ENCODE results near the gene DIDO1.

The DIDO1 gene

DNA sequence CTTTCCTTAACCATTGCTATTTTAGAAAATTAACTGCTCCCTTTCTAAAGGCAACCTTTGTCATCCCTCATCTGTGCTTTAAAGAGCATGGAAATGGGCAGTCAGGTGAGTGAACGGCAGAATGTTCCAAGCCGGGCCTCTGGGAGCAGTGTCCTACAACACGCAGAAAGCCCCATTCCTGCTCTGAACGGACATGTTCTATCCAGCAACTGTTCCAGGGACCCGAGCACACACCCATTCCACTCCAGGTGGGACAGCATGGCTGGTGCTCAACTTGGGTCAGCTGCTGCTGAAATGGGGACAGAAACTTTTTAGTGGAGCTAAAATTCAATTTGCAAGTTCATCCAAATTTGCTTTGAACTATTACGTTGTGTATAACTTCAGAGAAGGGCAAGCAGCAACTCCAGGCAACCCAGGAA lies 26.7 kb downstream of the DIDO1 start:
- Histone ChIP-seq H3K36me3 (ENCODE audit: control insufficient read depth, insufficient read depth, low read length) (no peaks in the 10 kb centered on the region), H2AFZ (no peak overlapping the region), H3K79me2 (no peaks in the 10 kb centered on the region), H3K9me3 (ENCODE audit: control insufficient read depth, low read length) (no peaks in the 10 kb centered on the region), H3K4me3 (ENCODE audit: low read depth, low read length) (no peak overlapping the region), H3K27ac (no peak overlapping the region), H3K4me1 (peaks cover 3% of the 10 kb centered on the region), H3K9ac (no peak overlapping the region), H3K4me2 (ENCODE audit: low read length) (no peak overlapping the region), H3K27me3 (ENCODE audit: control insufficient read depth, insufficient read depth, low read length) (no peaks in the 10 kb centered on the region)
- TF ChIP-seq, protein P1, sequence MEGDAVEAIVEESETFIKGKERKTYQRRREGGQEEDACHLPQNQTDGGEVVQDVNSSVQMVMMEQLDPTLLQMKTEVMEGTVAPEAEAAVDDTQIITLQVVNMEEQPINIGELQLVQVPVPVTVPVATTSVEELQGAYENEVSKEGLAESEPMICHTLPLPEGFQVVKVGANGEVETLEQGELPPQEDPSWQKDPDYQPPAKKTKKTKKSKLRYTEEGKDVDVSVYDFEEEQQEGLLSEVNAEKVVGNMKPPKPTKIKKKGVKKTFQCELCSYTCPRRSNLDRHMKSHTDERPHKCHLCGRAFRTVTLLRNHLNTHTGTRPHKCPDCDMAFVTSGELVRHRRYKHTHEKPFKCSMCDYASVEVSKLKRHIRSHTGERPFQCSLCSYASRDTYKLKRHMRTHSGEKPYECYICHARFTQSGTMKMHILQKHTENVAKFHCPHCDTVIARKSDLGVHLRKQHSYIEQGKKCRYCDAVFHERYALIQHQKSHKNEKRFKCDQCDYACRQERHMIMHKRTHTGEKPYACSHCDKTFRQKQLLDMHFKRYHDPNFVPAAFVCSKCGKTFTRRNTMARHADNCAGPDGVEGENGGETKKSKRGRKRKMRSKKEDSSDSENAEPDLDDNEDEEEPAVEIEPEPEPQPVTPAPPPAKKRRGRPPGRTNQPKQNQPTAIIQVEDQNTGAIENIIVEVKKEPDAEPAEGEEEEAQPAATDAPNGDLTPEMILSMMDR (IDR thresholded peaks at IDR 0.05) = no peak

DNA sequence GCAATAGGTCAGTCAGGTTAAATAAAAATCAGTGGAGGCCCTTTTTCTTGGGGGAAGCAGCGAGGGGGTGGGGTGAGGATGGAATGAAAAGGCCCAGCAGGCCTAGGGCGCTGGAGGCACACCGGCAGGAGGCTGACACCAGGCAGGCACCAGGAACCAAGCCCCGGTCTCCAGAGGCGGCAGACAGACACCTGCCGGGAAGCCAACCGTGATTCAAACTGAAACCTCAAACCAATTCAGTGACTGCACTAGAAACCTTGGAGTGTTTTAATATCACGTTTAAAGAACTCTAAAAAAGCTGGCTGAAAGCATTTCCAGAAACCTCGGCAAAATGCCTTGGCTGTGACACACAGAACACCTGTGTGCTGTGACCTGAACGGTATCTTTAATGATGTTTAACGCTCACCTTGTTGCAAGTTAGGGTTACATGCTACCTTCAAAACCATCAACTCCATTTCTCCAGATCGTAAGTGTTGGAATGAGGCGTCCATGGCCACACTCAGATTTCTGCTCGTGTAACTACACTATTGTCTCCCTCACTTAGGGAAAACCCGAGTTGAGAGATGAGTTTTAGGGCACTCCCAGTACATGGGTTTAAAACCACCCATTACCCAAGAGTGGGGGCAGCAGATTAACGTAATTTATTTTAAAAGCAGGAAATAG lies 27.2 kb downstream of the DIDO1 start:
- Histone ChIP-seq H3K36me3 (ENCODE audit: control insufficient read depth, insufficient read depth, low read length) (no peaks in the 10 kb centered on the region), H3K79me2 (no peaks in the 10 kb centered on the region), H3K27me3 (ENCODE audit: control insufficient read depth, insufficient read depth, low read length) (no peaks in the 10 kb centered on the region), H3K4me2 (ENCODE audit: low read length) (no peak overlapping the region), H3K4me3 (ENCODE audit: low read depth, low read length) (no peak overlapping the region), H3K4me1 (peaks cover 3% of the 10 kb centered on the region), H3K27ac (no peak overlapping the region), H3K9me3 (ENCODE audit: control insufficient read depth, low read length) (no peaks in the 10 kb centered on the region), H3K9ac (no peak overlapping the region), H2AFZ (no peak overlapping the region)
- TF ChIP-seq, protein P1 (IDR thresholded peaks at IDR 0.05) = no peak

DNA sequence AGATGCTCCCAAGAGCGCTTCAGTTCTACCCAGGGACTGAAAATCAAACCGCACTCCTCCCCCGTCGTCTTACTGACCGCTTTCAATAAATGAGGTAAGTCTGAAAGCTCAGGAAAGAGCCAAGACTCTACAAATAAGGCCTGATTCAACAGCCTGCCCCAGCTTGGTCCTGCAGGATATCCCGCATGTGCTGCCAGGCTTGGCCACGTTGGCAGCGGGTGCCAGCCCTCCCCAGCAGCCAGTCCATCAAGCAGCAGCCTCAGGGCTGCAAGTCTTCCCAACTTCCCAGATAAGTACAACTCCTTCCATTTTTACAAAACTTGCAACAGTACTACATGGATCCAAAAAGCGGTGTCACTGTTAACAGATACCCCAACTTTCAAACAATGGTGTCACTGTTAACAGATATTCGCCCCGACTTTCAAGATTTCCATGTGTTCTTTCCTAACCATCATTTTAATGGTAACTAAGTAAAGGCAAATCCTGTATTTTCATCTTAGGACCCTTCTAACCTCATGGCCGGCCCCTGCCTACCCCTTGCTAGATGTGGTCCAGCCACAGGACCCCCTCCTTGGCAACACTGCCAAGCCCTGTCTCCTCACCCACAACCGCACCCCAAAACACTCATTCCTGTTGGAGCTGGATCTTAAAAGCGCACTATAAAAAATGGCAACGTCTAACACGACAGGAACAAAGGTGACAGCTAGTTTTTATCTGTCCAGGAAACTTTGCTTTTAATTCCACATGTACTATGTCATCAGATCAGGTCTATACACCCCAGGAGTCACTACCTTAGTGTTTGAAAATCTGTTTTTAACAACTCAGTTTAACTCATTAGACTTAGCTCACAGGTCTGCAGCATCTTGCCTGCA lies 28.0 kb downstream of the DIDO1 start:
- H3K4me1 ChIP-seq = peaks cover 3% of the 10 kb centered on the region
- H3K79me2 ChIP-seq = no peaks in the 10 kb centered on the region
- no peak overlapping the region for H3K4me3 ChIP-seq (ENCODE audit: low read depth, low read length)
- no peaks in the 10 kb centered on the region for H3K27me3 ChIP-seq (ENCODE audit: control insufficient read depth, insufficient read depth, low read length)
- no peaks in the 10 kb centered on the region for H3K9me3 ChIP-seq (ENCODE audit: control insufficient read depth, low read length)
- no peak overlapping the region for H3K27ac ChIP-seq
- H3K4me2 ChIP-seq (ENCODE audit: low read length) = no peak overlapping the region
- no peak overlapping the region for H3K9ac ChIP-seq
- TF ChIP-seq, protein P1 (IDR thresholded peaks at IDR 0.05) = no peak
- H2AFZ ChIP-seq = no peak overlapping the region
- H3K36me3 ChIP-seq (ENCODE audit: control insufficient read depth, insufficient read depth, low read length) = no peaks in the 10 kb centered on the region

DNA sequence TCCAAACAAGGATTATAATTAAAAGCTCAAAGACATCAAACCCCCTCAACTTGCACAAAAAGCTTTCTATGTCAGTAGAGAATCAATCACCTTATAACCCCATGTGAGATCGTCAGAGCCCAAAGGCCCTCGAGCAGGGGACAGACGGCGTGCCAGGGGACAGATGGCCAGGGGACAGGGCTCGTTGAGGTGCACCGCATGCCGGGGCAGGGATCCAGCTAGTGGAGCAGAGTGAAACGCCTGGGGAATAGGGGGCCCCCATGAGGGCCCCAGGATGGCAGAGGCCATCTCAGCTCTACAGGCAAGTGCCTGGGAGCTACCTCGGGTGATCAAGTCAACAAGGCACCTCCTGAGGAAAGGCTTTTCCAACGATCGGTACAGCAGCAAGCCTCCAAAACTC lies 28.6 kb downstream of the DIDO1 start:
- H3K79me2 ChIP-seq = no peaks in the 10 kb centered on the region
- H3K4me2 ChIP-seq (ENCODE audit: low read length) = no peak overlapping the region
- TF ChIP-seq, protein P1 (IDR thresholded peaks at IDR 0.05) = no peak
- no peak overlapping the region for H3K9ac ChIP-seq
- H3K4me3 ChIP-seq (ENCODE audit: low read depth, low read length) = no peak overlapping the region
- no peaks in the 10 kb centered on the region for H3K9me3 ChIP-seq (ENCODE audit: control insufficient read depth, low read length)
- H3K36me3 ChIP-seq (ENCODE audit: control insufficient read depth, insufficient read depth, low read length) = no peaks in the 10 kb centered on the region
- no peak overlapping the region for H2AFZ ChIP-seq
- H3K4me1 ChIP-seq = peaks cover 3% of the 10 kb centered on the region
- no peaks in the 10 kb centered on the region for H3K27me3 ChIP-seq (ENCODE audit: control insufficient read depth, insufficient read depth, low read length)
- no peak overlapping the region for H3K27ac ChIP-seq

Measured in parathyroid adenoma (tissue), 2 donors.